IgD-negative memory B cell (primary cell): Measurements from ENCODE around the gene GAK. TPM values are rescaled to one million over a fixed set of nuclear protein-coding genes. Genes with fewer than 3 reads are reported as not detected.

Source experiments
- H3K27ac Mint-ChIP-seq, 3 donors: one replicate each; pipeline ENCODE4 v1.8.0; 2020 to 2022; ENCODE audit warnings: mild to moderate bottlenecking in 3 of 3, mixed read lengths in 3 of 3, moderate library complexity in 1 of 3
- H3K27me3 Mint-ChIP-seq: one replicate; pipeline ENCODE4 v1.8.0; 2021; ENCODE audit warnings: mixed read lengths
- H3K36me3 Mint-ChIP-seq: one replicate; pipeline ENCODE4 v1.8.0; 2020; ENCODE audit warnings: mild to moderate bottlenecking, mixed read lengths
- H3K4me1 Mint-ChIP-seq, 3 donors: one replicate each; pipeline ENCODE4 v1.8.0; 2020 to 2022; ENCODE audit warnings: mixed read lengths in 3 of 3, mild to moderate bottlenecking in 1 of 3
- H3K4me3 Mint-ChIP-seq, 4 donors: one replicate each; pipeline ENCODE4 v1.8.0; 2020 to 2022; ENCODE audit warnings: mild to moderate bottlenecking in 4 of 4, mixed read lengths in 4 of 4, moderate library complexity in 3 of 4
- H3K9me3 Mint-ChIP-seq, 3 donors: one replicate each; pipeline ENCODE4 v1.8.0; 2020 to 2021; ENCODE audit warnings: mixed read lengths in 3 of 3, mild to moderate bottlenecking in 1 of 3
- polyA plus RNA-seq: library from polyadenylated mRNA; unstranded; fragments of 300-500 nt; fragmentation: Illumina TruSeq; gene quantifications from one replicate; pipeline ENCODE4 v1.2.3, GENCODE V29; 2021

The GAK gene
- polyA plus RNA-seq, 1 donor from 2014 or later, result 74.7 TPM

GRCh38 chr4:877502-877901 is 54.6 kb downstream of the GAK start:
- no peaks in the 10 kb centered on the region for H3K9me3 Mint-ChIP-seq
- peaks cover 2% of the 10 kb centered on the region for H3K36me3 Mint-ChIP-seq
- H3K27ac Mint-ChIP-seq, result peak overlapping the region in 1 of 3 donors; percentile 10
- no peaks in the 10 kb centered on the region for H3K27me3 Mint-ChIP-seq
- H3K4me3 Mint-ChIP-seq, result no peak overlapping the region
- H3K4me1 Mint-ChIP-seq, result peaks cover 0 to 10% (median 8%) of the 10 kb centered on the region in 3 donors

- no peaks in the 10 kb centered on the region for H3K9me3 Mint-ChIP-seq
- H3K27ac Mint-ChIP-seq, result no peak overlapping the region
- H3K4me3 Mint-ChIP-seq, result no peak overlapping the region
- no peaks in the 10 kb centered on the region for H3K27me3 Mint-ChIP-seq
- peaks cover 0 to 10% (median 8%) of the 10 kb centered on the region in 3 donors for H3K4me1 Mint-ChIP-seq
- peaks cover 2% of the 10 kb centered on the region for H3K36me3 Mint-ChIP-seq
Observed at GRCh38 chr4:876780-877179, 55.3 kb downstream of the GAK start.

- H3K9me3 Mint-ChIP-seq, result no peaks in the 10 kb centered on the region
- H3K36me3 Mint-ChIP-seq, result peaks cover 2% of the 10 kb centered on the region
- H3K27me3 Mint-ChIP-seq, result no peaks in the 10 kb centered on the region
- H3K4me3 Mint-ChIP-seq, result no peak overlapping the region
- H3K27ac Mint-ChIP-seq, result no peak overlapping the region
- H3K4me1 Mint-ChIP-seq, result peaks cover 0 to 10% (median 8%) of the 10 kb centered on the region in 3 donors
Observed at GRCh38 chr4:875818-876423, 56.2 kb downstream of the GAK start.

DNA sequence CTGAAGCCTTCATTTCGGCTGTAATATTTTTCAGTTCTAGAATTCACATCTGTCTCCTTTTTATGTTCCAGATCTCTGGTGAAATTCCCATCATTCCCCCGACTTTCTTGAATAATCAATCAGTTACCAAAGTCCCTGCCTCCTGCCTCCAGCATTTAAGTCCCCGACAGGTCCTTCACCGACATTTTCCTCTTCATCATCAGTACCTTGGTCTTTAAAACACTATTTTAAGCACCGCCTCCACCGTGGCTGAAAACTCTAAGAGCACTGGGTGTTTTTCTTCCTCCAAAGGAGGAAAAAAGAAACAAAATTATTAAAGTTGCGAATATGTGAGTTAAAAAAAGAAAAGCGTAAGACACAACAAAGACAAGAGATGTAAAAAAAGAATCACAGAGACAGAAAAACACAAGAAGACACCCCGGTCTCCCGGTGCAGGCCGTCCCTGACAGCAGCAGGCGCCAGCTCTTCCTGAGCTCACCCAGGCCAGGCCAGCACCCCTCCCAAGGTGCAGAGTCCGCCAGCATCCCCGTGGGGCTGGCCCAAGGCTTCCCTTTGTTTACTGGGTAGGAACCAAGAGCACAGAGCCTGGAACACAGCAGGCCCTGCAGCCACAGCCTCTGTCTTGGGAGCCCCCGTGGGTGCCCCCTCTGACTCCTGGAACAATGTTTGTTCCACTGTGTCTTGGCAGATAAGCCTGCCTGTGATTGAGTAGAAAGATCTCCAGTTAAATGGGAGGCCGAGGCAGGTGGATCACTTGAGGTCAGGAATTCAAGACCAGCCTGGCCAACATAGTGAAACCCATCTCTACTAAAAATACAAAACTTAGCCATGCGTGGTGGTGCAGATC is 56.9 kb downstream of the GAK start:
- Mint-ChIP-seq H3K27ac (peak overlapping the region in 1 of 3 donors; percentile 88), H3K4me3 (no peak overlapping the region), H3K27me3 (no peaks in the 10 kb centered on the region), H3K9me3 (no peaks in the 10 kb centered on the region), H3K4me1 (peaks cover 0 to 9% (median 8%) of the 10 kb centered on the region in 3 donors), H3K36me3 (peaks cover 2% of the 10 kb centered on the region)

GRCh38 chr4:874056-874455 is 58.1 kb downstream of the GAK start:
- no peak overlapping the region for H3K4me3 Mint-ChIP-seq
- no peak overlapping the region for H3K27ac Mint-ChIP-seq
- peaks cover 0 to 2% (median 0%) of the 10 kb centered on the region in 3 donors for H3K9me3 Mint-ChIP-seq
- peaks cover 0 to 2% (median 0%) of the 10 kb centered on the region in 3 donors for H3K4me1 Mint-ChIP-seq
- peaks cover 2% of the 10 kb centered on the region for H3K36me3 Mint-ChIP-seq
- no peaks in the 10 kb centered on the region for H3K27me3 Mint-ChIP-seq

DNA sequence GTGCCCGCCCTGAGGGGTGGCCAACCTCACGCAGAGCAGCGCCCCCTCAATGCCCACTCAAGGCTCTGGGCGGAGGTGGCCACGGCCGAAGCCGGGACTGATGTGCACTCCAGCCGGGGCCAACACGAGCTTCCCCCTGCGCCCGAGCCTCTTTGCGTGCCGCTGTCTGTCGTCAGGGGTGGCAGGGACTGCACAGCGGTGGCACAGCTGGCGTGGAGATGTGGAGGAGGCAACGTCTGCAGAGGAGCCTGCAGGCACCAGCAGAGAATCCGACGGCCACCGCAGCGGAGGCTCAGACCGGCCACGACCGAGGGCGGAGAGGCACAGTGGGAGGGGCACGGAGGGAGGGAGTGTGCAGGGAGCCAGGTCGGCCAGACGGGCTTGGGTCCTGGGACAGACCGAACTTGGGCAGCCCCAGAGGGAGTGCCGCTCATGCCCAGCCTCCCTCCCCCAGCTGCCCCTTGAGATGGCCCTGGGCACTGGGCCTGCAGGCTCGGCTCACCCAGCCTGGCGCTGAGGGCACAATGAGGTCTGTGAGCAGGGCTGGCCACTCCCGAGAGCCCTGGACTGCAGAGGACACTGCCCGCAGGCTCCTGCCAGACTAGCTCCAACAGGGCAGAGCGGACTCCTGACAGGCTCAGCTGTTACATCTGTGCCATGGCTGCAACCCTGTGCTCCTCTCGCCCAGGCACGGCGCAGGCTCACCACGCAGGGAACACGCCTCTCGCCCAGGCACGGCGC is 59.7 kb downstream of the GAK start:
- Mint-ChIP-seq H3K36me3 (peaks cover 2% of the 10 kb centered on the region), H3K27ac (no peak overlapping the region), H3K4me1 (peaks cover 0 to 2% (median 0%) of the 10 kb centered on the region in 3 donors), H3K9me3 (peaks cover 0 to 2% (median 0%) of the 10 kb centered on the region in 3 donors), H3K4me3 (no peak overlapping the region), H3K27me3 (no peaks in the 10 kb centered on the region)

GRCh38 chr4:871484-871883 is 60.6 kb downstream of the GAK start:
- H3K9me3 Mint-ChIP-seq, result peaks cover 0 to 2% (median 0%) of the 10 kb centered on the region in 3 donors
- peak overlapping the region in 1 of 4 donors; percentile 85 for H3K4me3 Mint-ChIP-seq
- H3K27ac Mint-ChIP-seq, result no peak overlapping the region
- no peaks in the 10 kb centered on the region for H3K27me3 Mint-ChIP-seq
- H3K4me1 Mint-ChIP-seq, result peaks cover 0 to 2% (median 0%) of the 10 kb centered on the region in 3 donors
- H3K36me3 Mint-ChIP-seq, result no peaks in the 10 kb centered on the region

DNA sequence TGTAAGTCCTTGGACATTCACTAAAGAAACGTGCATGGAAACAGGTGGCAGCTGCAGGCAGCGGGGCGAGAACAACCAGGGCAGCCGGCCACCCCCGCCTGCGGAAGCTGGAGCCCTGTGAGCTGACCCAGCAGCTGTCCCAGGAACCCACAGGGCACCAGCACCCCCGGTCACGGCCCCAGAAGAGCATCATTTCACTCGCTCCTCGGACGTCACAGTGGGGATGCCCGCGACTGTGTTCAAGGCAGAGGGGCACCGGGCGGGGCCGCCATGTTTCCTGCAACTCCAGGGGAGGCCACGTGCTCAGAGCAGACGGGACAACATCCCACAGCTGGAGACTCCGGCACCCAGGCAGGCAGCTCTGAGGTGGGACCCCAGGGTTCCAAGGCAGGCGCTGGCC is 61.2 kb downstream of the GAK start:
- Mint-ChIP-seq H3K36me3 (no peaks in the 10 kb centered on the region), H3K27ac (no peak overlapping the region), H3K4me3 (no peak overlapping the region), H3K9me3 (peaks cover 0 to 2% (median 0%) of the 10 kb centered on the region in 3 donors), H3K27me3 (no peaks in the 10 kb centered on the region), H3K4me1 (peaks cover 0 to 2% (median 0%) of the 10 kb centered on the region in 3 donors)

GRCh38 chr4:869776-870175 is 62.3 kb downstream of the GAK start:
- H3K9me3 Mint-ChIP-seq, result peaks cover 0 to 2% (median 0%) of the 10 kb centered on the region in 3 donors
- H3K4me1 Mint-ChIP-seq, result peaks cover 0 to 2% (median 0%) of the 10 kb centered on the region in 3 donors
- peak overlapping the region in 1 of 4 donors; percentile 38 for H3K4me3 Mint-ChIP-seq
- no peak overlapping the region for H3K27ac Mint-ChIP-seq
- no peaks in the 10 kb centered on the region for H3K36me3 Mint-ChIP-seq
- H3K27me3 Mint-ChIP-seq, result no peaks in the 10 kb centered on the region

DNA sequence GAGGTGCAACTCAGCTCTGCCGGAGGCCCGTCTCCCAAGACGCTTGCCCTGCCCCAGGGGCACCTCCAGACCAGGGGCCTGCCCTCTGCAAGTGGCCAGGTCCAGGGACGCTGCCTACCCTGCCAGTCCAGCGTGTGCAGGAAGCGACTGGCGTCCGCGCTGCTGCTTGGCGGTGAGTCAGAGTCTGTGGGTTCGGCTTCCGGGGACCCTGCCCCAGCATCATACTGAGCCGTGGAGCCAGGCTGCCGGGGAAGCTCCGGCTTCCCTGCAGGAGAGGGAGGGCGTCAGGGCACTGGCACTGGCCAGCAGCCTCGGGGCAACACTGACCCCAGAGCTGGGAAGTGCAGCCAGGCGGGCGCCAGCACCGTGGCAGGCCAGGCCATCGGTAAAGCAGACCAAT is 63.7 kb downstream of the GAK start:
- peaks cover 0 to 2% (median 0%) of the 10 kb centered on the region in 3 donors for H3K9me3 Mint-ChIP-seq
- H3K4me3 Mint-ChIP-seq, result no peak overlapping the region
- H3K4me1 Mint-ChIP-seq, result no peaks in the 10 kb centered on the region
- H3K36me3 Mint-ChIP-seq, result no peaks in the 10 kb centered on the region
- H3K27me3 Mint-ChIP-seq, result no peaks in the 10 kb centered on the region
- H3K27ac Mint-ChIP-seq, result no peak overlapping the region

GRCh38 chr4:867526-868250 is 64.4 kb downstream of the GAK start:
- H3K4me1 Mint-ChIP-seq, result no peaks in the 10 kb centered on the region
- H3K9me3 Mint-ChIP-seq, result peaks cover 0 to 2% (median 0%) of the 10 kb centered on the region in 3 donors
- H3K27ac Mint-ChIP-seq, result no peak overlapping the region
- no peaks in the 10 kb centered on the region for H3K27me3 Mint-ChIP-seq
- H3K36me3 Mint-ChIP-seq, result peaks cover 1% of the 10 kb centered on the region
- H3K4me3 Mint-ChIP-seq, result no peak overlapping the region

DNA sequence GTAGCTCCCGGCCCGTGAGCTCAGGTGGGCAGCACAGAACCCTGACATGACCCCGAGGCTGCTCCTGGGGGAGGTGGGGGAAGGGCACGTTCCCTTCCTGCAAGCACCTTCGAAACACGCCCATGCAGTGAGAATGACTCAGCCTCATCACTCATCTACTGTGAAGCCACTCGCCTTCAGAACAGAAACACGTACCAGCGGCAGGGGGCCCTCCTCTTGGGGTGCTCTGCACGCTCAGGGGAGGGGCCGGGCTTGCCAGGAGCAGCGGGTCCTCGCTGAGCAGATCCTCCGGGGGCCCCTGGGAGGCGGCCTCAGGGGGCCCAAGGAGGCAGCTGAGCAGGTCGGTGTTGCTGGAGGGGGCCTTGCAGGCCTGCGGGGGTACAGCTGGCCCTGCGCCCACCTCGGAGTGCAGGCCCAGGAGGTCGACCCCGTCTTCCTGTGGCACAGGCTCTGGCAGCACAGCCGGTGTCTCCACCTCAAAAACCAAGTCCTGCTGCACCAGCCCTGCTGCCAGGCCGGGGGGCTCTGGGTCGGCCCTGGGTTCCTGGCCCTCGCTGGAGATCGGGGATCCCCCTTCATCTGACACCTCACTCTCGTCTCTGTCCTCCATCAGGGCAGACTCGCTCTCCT is 65.2 kb downstream of the GAK start:
- peaks cover 0 to 2% (median 0%) of the 10 kb centered on the region in 3 donors for H3K9me3 Mint-ChIP-seq
- peaks cover 2% of the 10 kb centered on the region for H3K36me3 Mint-ChIP-seq
- H3K27ac Mint-ChIP-seq, result no peak overlapping the region
- no peaks in the 10 kb centered on the region for H3K27me3 Mint-ChIP-seq
- H3K4me1 Mint-ChIP-seq, result no peaks in the 10 kb centered on the region
- no peak overlapping the region for H3K4me3 Mint-ChIP-seq

- no peak overlapping the region for H3K27ac Mint-ChIP-seq
- H3K9me3 Mint-ChIP-seq, result peaks cover 0 to 2% (median 0%) of the 10 kb centered on the region in 3 donors
- no peaks in the 10 kb centered on the region for H3K4me1 Mint-ChIP-seq
- H3K36me3 Mint-ChIP-seq, result peaks cover 2% of the 10 kb centered on the region
- no peaks in the 10 kb centered on the region for H3K27me3 Mint-ChIP-seq
- H3K4me3 Mint-ChIP-seq, result no peak overlapping the region
Observed at GRCh38 chr4:866068-866760, 65.9 kb downstream of the GAK start.

DNA sequence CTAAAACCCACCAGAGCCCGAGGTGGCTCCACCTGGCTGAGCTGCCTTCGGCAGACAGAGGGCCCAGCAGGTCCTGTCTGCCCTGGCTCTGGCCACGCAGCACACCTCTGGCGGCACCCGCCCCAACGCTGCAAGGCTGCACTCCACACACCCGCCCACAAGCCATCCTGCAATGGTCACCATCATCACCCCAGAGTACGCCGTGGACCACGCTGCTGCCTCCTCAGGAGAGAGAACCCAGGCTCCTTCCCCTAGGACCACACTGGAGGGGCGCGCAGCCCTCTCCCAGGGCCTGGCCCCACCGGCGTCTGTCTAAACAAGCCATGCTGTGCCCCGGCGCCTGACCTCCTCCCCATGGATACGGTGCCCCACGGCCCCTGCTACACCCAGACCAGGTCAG is 66.5 kb downstream of the GAK start:
- Mint-ChIP-seq H3K4me1 (no peaks in the 10 kb centered on the region), H3K36me3 (peaks cover 6% of the 10 kb centered on the region), H3K9me3 (peaks cover 0 to 2% (median 0%) of the 10 kb centered on the region in 3 donors), H3K4me3 (no peak overlapping the region), H3K27ac (no peak overlapping the region), H3K27me3 (no peaks in the 10 kb centered on the region)
